Pancreas (tissue), 10 donors: ENCODE results near the gene DUSP22. TPM values are rescaled to one million over a fixed set of nuclear protein-coding genes. Genes with fewer than 3 reads are reported as not detected.

Experiments used
- ATAC-seq, 4 donors: fragments of 200-7000 bp; cut with Tn5 transposase; one replicate each; pipeline versions ENCODE4 v1.8.0 to v1.9.1; 2020; ENCODE audit warnings: mild to moderate bottlenecking in 4 of 4, moderate library complexity in 4 of 4
- DNase-seq, 6 donors: peaks; one replicate each; pipeline ENCODE4 v3.0.0-alpha.2; 2020
- FAIRE-seq: peaks from 2 replicates; lab custom pipeline; 2012; peaks lifted over from hg19 to GRCh38; lab: Jason Lieb, UNC
- H3K27ac ChIP-seq, 4 donors: fragments of 200-600 bp; sonication (generic); 1 replicate in 3 of 4; 2 replicates in 1 of 4; pipeline versions ENCODE4 v1.5.0 to v1.8.0; 2020
- H3K27me3 ChIP-seq, 4 donors: fragments of 200-600 bp; one replicate each; pipeline ENCODE4 v1.8.0; 2021
- H3K36me3 ChIP-seq, 3 donors: fragments of 200-600 bp; sonication (generic) in 1 of 3; one replicate each; pipeline versions ENCODE4 v1.5.0 to v1.8.0; 2020 to 2021
- H3K4me1 ChIP-seq, 3 donors: fragments of 200-600 bp; one replicate each; pipeline ENCODE4 v1.8.0; 2021
- H3K4me3 ChIP-seq, 4 donors: fragments of 200-600 bp; sonication (generic) in 2 of 4; one replicate each; pipeline versions ENCODE4 v1.5.0 to v1.8.0; 2020 to 2021
- H3K9me3 ChIP-seq, 4 donors: fragments of 200-600 bp; one replicate each; pipeline ENCODE4 v1.8.0; 2021
- WGBS, 2 donors: extraction: QIAGEN DNeasy Blood & Tissue Kit; methylation state at CpG; one replicate each; pipeline ENCODE4 v1.1.7; 2013; 5-methylcytosine and 5-hydroxymethylcytosine counted together
- intact Hi-C, 3 donors: fragments of 100-400 bp; cut with DNase I; formaldehyde crosslinking; loops; one replicate each; pipeline versions ENCODE4 v1.11.1 to v1.14.2; 2022
- polyA plus RNA-seq, 2 donors: library from polyadenylated mRNA; stranded (reverse); fragments of 200-250 nt; gene quantifications; one replicate each; pipeline ENCODE4 v1.2.3, GENCODE V29; 2013
- total RNA-seq, 6 donors: library from RNA; stranded (reverse); fragmentation: NEBNext Ultra II Directional in 4 of 6; extraction: Animal tissue kit (Norgen Biotek cat#: 25700) in 4 of 6; gene quantifications; one replicate each; pipeline versions ENCODE4 v1.2.1 to v1.2.4, GENCODE V29; 2021 to 2023
- TF ChIP-seq, protein P1 (sequence below), 4 donors: fragments of 200-600 bp; sonication (generic) in 3 of 4; IDR thresholded peaks; one replicate each; pipeline versions ENCODE4 v1.5.0 to v1.8.0; 2021; ENCODE audit warnings: antibody characterized with exemption in 4 of 4
- donor health status: healthy with polysubstance abuse.
- donor health status: DM: no; HTN: no; CAD: no; lungs with moderate emphysema.
- donor health status: DM: no; HTN: no; CAD: no.
- donor health status: control.
- donor health status: control.
- donor health status: Bipolar disorder and iron deficiency.
- donor health status: DM: yes; HTN: yes; CAD: no.
- donor health status: DM: no; HTN: no; CAD: no.
- donor health status: DM: no; HTN: no; CAD: no.
- donor health status: DM: yes; HTN: yes; CAD: no.

The DUSP22 gene
- total and polyA plus RNA-seq, 8 donors, result 16.4 to 32.9 (median 24.6) TPM

DNA sequence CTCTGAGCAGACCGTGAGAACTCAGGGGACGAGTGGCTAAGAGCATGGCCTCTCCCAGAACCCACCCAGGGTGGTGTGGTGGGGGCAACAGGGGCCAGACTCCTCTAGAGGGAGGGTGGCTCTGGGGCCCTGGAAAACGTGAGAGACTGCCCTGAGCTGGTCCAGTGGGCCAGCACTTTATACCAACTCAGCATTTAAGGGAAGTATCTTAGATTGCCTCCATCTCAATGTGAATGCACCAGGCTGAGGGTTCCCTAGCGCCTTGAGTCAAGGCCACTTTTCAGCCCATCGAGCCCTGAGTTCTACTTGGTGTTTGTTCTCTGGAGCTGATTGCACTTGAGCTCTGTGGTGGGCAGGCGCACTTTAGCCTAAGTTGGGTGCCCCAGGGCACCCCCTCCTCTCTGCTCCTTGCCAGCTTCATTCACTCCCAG lies 57.2 kb downstream of the DUSP22 start:
- no peak for ATAC-seq
- no peak overlapping the region for H3K27ac ChIP-seq
- H3K4me1 ChIP-seq, result no peaks in the 10 kb centered on the region
- TF ChIP-seq, protein P1, sequence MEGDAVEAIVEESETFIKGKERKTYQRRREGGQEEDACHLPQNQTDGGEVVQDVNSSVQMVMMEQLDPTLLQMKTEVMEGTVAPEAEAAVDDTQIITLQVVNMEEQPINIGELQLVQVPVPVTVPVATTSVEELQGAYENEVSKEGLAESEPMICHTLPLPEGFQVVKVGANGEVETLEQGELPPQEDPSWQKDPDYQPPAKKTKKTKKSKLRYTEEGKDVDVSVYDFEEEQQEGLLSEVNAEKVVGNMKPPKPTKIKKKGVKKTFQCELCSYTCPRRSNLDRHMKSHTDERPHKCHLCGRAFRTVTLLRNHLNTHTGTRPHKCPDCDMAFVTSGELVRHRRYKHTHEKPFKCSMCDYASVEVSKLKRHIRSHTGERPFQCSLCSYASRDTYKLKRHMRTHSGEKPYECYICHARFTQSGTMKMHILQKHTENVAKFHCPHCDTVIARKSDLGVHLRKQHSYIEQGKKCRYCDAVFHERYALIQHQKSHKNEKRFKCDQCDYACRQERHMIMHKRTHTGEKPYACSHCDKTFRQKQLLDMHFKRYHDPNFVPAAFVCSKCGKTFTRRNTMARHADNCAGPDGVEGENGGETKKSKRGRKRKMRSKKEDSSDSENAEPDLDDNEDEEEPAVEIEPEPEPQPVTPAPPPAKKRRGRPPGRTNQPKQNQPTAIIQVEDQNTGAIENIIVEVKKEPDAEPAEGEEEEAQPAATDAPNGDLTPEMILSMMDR (IDR thresholded peaks at IDR 0.05), result no peak
- no peak for FAIRE-seq
- no peaks in the 10 kb centered on the region for H3K27me3 ChIP-seq
- peaks cover 0 to 9% (median 0%) of the 10 kb centered on the region in 3 donors for H3K36me3 ChIP-seq
- no peak overlapping the region for H3K4me3 ChIP-seq
- intact Hi-C loops, result no loop called here
- 67 to 71% methylated on average over 6 of the region's 6 CpGs for WGBS, 2 donors
- H3K9me3 ChIP-seq, result no peaks in the 10 kb centered on the region
- no peak for DNase-seq

DNA sequence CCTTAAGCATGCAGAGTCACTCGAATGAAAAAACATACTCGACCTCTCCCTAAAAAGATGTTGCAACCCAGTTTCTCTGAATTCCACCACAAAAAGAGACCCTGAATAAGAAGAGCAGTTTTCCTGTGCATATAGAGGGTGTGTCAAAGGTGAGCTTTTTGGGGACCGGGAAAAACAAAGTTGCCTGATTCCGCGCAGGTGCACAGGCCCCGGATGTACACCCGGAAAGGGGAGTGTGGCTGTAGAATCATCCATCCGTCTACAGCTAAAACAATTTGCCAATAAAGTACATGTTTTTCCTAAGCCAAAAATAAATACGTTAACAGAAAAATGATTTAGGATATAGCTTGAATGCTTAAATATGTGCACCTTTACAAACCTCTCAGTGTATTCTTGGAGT lies 58.1 kb downstream of the DUSP22 start:
- no peaks in the 10 kb centered on the region for H3K9me3 ChIP-seq
- no peaks in the 10 kb centered on the region for H3K4me1 ChIP-seq
- no peak for FAIRE-seq
- no peak for ATAC-seq
- intact Hi-C loops, result no loop called here
- 83 to 85% methylated on average over 9 of the region's 9 CpGs for WGBS, 2 donors
- H3K36me3 ChIP-seq, result peaks cover 0 to 9% (median 0%) of the 10 kb centered on the region in 3 donors
- H3K27me3 ChIP-seq, result no peaks in the 10 kb centered on the region
- H3K4me3 ChIP-seq, result no peak overlapping the region
- no peak for DNase-seq
- TF ChIP-seq, protein P1 (IDR thresholded peaks at IDR 0.05), result no peak
- no peak overlapping the region for H3K27ac ChIP-seq

DNA sequence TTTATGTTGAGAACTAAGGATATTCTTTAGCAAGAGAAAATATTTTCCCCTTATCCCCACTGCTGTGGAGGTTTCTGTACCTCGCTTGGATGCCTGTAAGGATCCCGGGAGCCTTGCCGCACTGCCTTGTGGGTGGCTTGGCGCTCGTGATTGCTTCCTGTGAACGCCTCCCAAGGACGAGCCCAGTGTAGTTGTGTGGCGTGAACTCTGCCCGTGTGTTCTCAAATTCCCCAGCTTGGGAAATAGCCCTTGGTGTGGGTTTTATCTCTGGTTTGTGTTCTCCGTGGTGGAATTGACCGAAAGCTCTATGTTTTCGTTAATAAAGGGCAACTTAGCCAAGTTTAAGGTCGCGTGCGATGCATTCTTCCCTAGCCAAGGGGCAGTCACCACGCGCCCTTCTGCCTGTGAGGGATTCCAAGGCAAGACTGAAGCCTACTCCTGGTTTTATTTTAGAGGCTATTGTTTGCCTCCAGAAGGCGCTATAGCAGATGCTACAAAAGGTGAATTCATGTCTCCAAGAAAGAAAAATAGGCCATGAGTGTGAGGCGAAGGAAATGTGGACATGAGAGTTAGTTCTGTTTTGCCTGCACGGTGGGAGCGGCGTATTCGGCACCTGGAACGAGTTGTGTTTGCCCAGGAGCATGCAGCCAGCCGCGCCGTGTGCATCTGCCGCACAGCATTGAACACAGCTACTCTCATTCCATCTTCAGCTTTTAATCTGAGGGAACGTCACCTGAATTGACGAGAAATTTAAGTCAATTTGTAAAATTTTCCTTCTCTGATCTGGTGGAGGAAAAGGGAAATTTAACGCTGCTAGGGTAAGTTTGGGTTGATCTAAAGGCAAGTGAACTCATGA lies 59.0 kb downstream of the DUSP22 start:
- no peak overlapping the region for H3K4me3 ChIP-seq
- no peak overlapping the region for H3K27ac ChIP-seq
- ATAC-seq, result no peak
- H3K36me3 ChIP-seq, result peaks cover 0 to 9% (median 0%) of the 10 kb centered on the region in 3 donors
- FAIRE-seq, result no peak
- DNase-seq, result no peak
- H3K4me1 ChIP-seq, result no peaks in the 10 kb centered on the region
- 81 to 84% methylated on average over 31 of the region's 31 CpGs for WGBS, 2 donors
- intact Hi-C loops, result no loop called here
- H3K27me3 ChIP-seq, result no peaks in the 10 kb centered on the region
- TF ChIP-seq, protein P1 (IDR thresholded peaks at IDR 0.05), result no peak
- no peaks in the 10 kb centered on the region for H3K9me3 ChIP-seq

DNA sequence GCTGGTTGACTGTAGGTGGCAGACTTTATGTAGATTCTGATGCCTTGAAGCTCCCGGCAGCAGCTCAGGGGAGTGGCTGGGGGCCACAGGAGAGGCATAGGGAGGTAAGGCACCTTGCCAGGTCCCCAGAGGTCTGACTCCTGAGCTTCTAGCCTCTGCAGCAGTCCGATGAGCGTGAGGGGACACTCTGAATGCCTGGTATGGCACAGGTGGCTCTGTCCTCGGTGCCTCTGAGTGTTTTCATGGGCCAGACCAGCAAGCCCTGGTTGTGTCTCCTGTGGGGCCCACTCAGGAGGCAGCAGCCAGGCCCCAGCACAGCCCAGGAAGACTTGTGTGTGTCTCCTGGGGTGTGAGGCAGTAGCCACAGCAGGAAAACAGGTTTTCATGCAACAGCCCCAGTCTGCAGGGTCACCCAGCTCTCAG lies 59.6 kb downstream of the DUSP22 start:
- Histone ChIP-seq H3K4me3 (no peak overlapping the region), H3K27ac (no peak overlapping the region), H3K4me1 (no peaks in the 10 kb centered on the region), H3K27me3 (no peaks in the 10 kb centered on the region), H3K36me3 (peaks cover 0 to 9% (median 0%) of the 10 kb centered on the region in 3 donors), H3K9me3 (no peaks in the 10 kb centered on the region)
- no peak for ATAC-seq
- 61 to 62% methylated on average over 4 of the region's 4 CpGs for WGBS, 2 donors
- TF ChIP-seq, protein P1 (IDR thresholded peaks at IDR 0.05), result no peak
- intact Hi-C loops, result no loop called here
- no peak for FAIRE-seq
- DNase-seq, result no peak

DNA sequence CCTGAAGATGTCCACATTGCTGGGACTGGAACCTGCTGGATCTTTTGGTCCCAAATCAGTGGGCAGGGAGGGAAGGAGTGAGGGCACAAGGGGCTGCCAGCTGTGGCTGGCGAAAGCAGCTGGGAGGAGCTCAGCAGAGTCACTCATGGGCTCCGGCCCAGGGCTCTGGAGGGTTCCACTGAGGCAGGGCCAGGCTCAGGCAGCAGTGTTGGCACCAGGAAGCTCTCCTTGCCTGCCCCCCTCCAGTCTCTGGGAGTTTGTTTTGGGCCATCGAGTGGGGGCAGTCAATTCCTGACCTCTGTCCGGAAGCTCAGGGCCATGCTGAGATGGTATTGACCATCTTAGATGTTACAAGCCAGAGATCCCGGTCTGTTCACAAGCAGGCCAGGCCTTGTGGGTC lies 60.2 kb downstream of the DUSP22 start:
- 77 to 78% methylated on average over 5 of the region's 5 CpGs for WGBS, 2 donors
- TF ChIP-seq, protein P1 (IDR thresholded peaks at IDR 0.05), result no peak
- Histone ChIP-seq H3K4me3 (no peak overlapping the region), H3K27me3 (no peaks in the 10 kb centered on the region), H3K4me1 (no peaks in the 10 kb centered on the region), H3K27ac (no peak overlapping the region), H3K9me3 (no peaks in the 10 kb centered on the region), H3K36me3 (peaks cover 0 to 9% (median 0%) of the 10 kb centered on the region in 3 donors)
- DNase-seq (no peak), FAIRE-seq (no peak), ATAC-seq (no peak)
- intact Hi-C loops, result no loop called here
